GM10266 (cell line): ENCODE measurements around the gene FCHSD1.

ENCODE experiments used
- DNase-seq: peaks from one replicate; pipeline ENCODE4 v3.0.0; 2012; ENCODE audit errors: extremely low spot score
- TF ChIP-seq, protein P1 (sequence below): IDR thresholded peaks from 2 replicates; pipeline ENCODE4 v1.5.1; 2012; ENCODE audit warnings: mild to moderate bottlenecking, low read depth; ENCODE audit not compliant: control insufficient read depth, insufficient read depth; ENCODE audit errors: missing control alignments

FCHSD1 gene

GRCh38 chr5:141603923-141604717 lies 47.1 kb downstream of the FCHSD1 start:
- DNase-seq = no peak

DNA sequence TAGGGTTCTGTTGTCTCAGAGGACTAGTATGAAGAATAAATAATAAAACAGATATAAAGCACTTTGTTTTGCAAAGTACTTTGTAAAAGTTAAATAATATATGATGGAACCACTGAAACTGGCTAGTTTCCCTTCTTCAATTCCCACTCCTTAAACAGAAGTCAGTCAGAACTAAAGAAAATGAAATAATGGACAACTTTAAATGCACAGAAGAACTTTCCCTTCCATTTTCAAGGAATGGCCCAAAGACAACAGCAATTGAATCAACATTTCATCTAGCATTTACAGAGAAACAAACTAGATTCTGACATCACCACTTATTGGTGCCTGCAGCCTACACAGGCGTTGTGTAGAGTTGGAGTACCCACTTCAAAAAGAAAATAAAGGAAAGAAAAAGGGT lies 48.6 kb downstream of the FCHSD1 start:
- DNase-seq = no peak
- TF ChIP-seq, protein P1, sequence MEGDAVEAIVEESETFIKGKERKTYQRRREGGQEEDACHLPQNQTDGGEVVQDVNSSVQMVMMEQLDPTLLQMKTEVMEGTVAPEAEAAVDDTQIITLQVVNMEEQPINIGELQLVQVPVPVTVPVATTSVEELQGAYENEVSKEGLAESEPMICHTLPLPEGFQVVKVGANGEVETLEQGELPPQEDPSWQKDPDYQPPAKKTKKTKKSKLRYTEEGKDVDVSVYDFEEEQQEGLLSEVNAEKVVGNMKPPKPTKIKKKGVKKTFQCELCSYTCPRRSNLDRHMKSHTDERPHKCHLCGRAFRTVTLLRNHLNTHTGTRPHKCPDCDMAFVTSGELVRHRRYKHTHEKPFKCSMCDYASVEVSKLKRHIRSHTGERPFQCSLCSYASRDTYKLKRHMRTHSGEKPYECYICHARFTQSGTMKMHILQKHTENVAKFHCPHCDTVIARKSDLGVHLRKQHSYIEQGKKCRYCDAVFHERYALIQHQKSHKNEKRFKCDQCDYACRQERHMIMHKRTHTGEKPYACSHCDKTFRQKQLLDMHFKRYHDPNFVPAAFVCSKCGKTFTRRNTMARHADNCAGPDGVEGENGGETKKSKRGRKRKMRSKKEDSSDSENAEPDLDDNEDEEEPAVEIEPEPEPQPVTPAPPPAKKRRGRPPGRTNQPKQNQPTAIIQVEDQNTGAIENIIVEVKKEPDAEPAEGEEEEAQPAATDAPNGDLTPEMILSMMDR = no peak

More at GRCh38 chr5:141603923-141604717, 47.1 kb downstream of the FCHSD1 start:
- TF ChIP-seq, protein P1 = no peak

DNA sequence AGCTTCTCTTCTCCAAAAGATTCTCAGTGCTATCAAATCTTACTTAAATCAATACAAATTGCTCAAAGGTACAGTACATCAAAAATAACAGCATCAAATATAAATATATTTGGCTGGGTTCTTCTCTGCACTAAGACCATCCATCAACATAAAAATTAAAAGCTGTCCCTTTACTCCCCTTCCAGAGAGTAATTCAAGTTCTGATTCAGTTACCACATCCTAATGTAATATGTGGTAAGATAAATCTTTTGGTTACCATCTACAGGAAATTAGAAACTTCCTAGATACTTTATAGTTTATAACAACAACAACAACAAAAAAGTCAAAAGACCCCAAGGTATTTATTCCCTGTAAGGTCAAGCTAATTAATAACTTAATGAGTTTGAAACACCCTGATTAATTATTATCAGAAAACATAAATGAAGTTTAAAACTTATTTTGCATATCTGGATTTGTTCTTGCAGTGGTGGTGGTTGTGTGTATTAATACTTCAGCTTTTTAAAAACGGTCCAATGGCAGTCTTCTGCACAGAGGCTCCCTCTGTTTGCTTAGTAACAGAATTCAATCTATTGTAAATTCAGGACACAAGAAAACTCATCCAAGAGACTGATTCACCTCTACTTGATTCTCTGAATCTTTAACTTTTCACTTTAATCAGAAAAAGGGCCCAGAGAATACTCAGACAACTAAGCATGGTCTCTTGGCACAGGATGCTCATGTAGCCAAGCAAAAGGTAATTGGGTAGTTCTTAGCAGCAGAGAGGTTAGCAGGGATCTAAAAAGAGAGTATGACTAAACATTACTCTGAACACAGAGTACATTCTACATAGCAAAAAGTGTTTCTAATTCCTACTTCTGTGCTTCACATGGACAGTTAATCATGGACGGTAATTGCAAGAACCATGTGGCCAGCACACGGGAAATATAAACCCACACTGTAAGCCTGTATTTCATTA lies 52.5 kb downstream of the FCHSD1 start:
- TF ChIP-seq, protein P1 = no peak
- no peak for DNase-seq

DNA sequence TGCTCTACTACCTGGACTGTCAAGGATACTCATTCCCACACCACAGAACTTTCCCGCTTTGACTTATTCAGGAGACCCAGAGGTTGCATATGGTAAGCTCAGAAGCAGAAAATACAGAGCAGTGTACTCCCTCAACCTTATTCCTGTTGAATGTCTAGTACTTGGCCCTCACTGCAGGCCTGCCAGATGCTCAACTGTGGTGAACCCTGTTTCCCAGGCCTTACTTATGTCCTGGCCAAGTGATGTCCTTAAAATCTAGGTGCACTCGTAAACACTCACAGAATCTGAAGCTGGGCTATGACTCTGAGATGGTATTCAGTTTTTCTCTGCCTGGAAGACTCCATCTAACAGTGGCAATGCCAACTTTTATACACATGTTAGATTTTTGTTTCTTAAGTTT lies 53.4 kb downstream of the FCHSD1 start:
- no peak for DNase-seq
- TF ChIP-seq, protein P1 = no peak

- TF ChIP-seq, protein P1 = no peak
- DNase-seq = no peak
These were observed 53.8 kb downstream of the FCHSD1 start for GRCh38 chr5:141597394-141597793.

DNA sequence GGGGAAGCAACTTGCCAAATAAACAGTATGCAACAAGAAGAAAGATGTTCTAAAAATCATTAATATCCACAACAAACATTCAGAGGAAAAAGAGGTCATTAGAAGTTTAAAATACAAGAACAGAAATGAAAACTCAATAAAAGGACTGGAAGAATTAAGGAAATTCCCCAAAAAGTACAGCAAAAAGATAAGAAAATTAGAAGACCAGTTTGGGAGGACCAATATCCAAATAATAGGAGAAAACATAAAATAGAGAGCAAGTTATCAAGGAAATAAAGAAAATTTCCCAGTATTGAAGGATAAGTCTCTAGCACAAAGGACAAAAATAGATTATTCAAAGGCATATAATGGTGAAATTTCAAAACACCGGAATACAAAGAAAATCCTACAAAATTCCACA lies 54.4 kb downstream of the FCHSD1 start:
- TF ChIP-seq, protein P1 = no peak
- no peak for DNase-seq
